ENCODE measurements around the gene FSTL1. TPM values are rescaled to one million over a fixed set of nuclear protein-coding genes. Genes with fewer than 3 reads are reported as not detected.
A peak's percentile ranks its signal among the peaks of the same experiment; 100 is the strongest.

The FSTL1 gene
- total and polyA plus RNA-seq, 2 experiments from 2014 or later, result 50.8 to 258 TPM

DNA sequence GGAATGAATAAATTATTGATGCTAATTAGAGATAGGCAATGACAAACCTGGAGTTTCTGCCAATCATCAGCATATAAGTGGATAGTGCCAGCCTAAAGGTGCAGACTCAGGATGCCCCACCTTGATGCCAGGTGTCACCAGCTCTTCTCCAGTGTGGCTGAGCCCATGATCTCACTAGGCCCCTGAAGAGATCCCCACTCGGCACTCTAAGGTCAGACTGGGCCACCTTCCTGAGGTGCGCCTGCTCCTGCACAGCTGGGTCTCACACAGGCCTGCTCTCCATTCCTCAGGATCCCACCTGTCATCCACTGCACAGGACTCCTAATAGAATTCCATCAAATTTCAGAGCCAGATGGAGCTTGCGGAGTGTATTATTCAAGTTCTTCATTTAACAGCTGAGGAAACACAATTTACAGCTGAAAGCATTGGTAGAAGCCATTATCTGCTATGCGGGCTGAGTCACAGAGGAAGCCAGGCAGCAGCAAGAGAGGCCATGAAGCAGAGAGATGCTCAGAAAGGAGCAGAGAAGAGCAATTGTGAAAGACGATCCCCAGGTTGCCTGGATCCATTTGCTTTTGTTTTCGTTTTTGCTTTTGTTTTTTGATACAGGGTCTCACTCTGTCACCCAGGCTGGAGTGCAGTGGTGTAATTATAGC is 25.1 kb upstream of the FSTL1 start:
- Histone ChIP-seq H2AFZ (peak overlapping the region; percentile 35; the same call in 1 of the 2 replicates), H3K4me3 (no peak overlapping the region), H3K27ac (ENCODE audit: low read depth) (no peak overlapping the region), H3K4me2 (no peak overlapping the region), H3K79me2 (replicated peaks; ENCODE audit: insufficient read depth) (no peaks in the 10 kb centered on the region), H4K20me1 (replicated peaks; ENCODE audit: insufficient read depth) (no peaks in the 10 kb centered on the region), H3K27me3 (ENCODE audit: insufficient read depth) (no peaks in the 10 kb centered on the region), H3F3A (replicated peaks; ENCODE audit: low read depth) (no peaks in the 10 kb centered on the region), H3K4me1 (ENCODE audit: insufficient read depth) (peaks cover 26% of the 10 kb centered on the region), H3K36me3 (ENCODE audit: insufficient read depth) (no peaks in the 10 kb centered on the region), H3K9me2 (ENCODE audit: insufficient read depth) (peaks cover 20% of the 10 kb centered on the region; the same call in 1 of the 2 replicates)
- ATAC-seq (peak; percentile 71), DNase-seq (ENCODE audit: low spot score) (no peak)
- peaks cover 6% of the 10 kb centered on the region for H3K27me3 Mint-ChIP-seq (ENCODE audit: insufficient read depth, low read depth, poor library complexity)
- H3K9me3 Mint-ChIP-seq, result peaks cover 9% of the 10 kb centered on the region
- peaks cover 9% of the 10 kb centered on the region for H3K36me3 Mint-ChIP-seq (ENCODE audit: low read depth)
- H3K27ac Mint-ChIP-seq, result no peak overlapping the region
- no peak overlapping the region; the same call in 2 of the 3 replicates for H3K4me3 Mint-ChIP-seq
- H3K4me1 Mint-ChIP-seq, result peaks cover 37% of the 10 kb centered on the region
- no peak for TF ChIP-seq POLR2AphosphoS5 (IDR thresholded peaks at IDR 0.05; ENCODE audit: low read depth)
- TF ChIP-seq, protein P1, sequence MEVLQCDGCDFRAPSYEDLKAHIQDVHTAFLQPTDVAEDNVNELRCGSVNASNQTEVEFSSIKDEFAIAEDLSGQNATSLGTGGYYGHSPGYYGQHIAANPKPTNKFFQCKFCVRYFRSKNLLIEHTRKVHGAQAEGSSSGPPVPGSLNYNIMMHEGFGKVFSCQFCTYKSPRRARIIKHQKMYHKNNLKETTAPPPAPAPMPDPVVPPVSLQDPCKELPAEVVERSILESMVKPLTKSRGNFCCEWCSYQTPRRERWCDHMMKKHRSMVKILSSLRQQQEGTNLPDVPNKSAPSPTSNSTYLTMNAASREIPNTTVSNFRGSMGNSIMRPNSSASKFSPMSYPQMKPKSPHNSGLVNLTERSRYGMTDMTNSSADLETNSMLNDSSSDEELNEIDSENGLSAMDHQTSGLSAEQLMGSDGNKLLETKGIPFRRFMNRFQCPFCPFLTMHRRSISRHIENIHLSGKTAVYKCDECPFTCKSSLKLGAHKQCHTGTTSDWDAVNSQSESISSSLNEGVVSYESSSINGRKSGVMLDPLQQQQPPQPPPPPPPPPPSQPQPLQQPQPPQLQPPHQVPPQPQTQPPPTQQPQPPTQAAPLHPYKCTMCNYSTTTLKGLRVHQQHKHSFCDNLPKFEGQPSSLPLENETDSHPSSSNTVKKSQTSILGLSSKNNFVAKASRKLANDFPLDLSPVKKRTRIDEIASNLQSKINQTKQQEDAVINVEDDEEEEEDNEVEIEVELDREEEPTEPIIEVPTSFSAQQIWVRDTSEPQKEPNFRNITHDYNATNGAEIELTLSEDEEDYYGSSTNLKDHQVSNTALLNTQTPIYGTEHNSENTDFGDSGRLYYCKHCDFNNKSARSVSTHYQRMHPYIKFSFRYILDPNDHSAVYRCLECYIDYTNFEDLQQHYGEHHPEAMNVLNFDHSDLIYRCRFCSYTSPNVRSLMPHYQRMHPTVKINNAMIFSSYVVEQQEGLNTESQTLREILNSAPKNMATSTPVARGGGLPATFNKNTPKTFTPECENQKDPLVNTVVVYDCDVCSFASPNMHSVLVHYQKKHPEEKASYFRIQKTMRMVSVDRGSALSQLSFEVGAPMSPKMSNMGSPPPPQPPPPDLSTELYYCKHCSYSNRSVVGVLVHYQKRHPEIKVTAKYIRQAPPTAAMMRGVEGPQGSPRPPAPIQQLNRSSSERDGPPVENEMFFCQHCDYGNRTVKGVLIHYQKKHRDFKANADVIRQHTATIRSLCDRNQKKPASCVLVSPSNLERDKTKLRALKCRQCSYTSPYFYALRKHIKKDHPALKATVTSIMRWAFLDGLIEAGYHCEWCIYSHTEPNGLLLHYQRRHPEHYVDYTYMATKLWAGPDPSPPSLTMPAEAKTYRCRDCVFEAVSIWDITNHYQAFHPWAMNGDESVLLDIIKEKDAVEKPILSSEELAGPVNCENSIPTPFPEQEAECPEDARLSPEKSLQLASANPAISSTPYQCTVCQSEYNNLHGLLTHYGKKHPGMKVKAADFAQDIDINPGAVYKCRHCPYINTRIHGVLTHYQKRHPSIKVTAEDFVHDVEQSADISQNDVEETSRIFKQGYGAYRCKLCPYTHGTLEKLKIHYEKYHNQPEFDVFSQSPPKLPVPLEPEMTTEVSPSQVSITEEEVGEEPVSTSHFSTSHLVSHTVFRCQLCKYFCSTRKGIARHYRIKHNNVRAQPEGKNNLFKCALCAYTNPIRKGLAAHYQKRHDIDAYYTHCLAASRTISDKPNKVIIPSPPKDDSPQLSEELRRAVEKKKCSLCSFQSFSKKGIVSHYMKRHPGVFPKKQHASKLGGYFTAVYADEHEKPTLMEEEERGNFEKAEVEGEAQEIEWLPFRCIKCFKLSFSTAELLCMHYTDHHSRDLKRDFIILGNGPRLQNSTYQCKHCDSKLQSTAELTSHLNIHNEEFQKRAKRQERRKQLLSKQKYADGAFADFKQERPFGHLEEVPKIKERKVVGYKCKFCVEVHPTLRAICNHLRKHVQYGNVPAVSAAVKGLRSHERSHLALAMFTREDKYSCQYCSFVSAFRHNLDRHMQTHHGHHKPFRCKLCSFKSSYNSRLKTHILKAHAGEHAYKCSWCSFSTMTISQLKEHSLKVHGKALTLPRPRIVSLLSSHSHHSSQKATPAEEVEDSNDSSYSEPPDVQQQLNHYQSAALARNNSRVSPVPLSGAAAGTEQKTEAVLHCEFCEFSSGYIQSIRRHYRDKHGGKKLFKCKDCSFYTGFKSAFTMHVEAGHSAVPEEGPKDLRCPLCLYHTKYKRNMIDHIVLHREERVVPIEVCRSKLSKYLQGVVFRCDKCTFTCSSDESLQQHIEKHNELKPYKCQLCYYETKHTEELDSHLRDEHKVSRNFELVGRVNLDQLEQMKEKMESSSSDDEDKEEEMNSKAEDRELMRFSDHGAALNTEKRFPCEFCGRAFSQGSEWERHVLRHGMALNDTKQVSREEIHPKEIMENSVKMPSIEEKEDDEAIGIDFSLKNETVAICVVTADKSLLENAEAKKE (CRISPR knock-in tag; IDR thresholded peaks at IDR 0.05), result peak; percentile 53; the same call in 1 of the 2 replicates

DNA sequence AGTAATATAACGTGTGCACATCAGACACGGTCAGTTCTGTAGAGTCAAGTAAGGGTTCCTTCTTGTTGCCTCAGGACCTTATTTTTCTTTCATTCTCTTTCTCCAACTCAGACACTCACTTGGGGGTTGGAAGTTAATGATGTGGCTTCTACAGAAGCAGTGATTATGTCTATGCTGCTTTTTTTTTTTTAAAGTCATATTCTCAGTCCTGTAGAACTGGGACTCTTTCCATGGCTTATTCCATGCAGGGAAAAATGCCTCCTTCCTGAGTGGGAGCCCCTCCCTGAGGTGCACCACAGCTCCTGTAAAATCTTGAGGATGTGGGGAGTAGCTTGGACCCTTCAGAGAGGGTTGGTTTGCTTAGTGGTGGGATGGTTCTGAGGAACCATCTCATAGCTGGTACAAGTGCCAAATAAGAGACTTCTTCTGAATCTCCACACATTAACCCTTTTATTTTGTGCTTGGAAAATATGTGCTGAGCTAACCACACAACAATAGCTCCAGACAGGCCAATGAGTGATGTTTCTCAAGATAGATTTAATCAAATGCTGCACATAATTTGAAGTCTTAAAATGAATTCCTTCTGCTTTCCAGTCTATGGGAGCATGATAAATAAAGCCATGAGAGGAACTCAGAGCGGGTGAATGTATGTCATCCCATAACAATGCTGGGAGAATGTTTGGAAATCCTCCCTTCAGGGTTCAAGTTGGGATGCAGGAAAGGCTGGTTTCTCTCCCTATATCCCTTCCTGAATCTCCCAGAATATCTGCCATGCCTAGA is 23.3 kb upstream of the FSTL1 start:
- no peak for DNase-seq (ENCODE audit: low spot score)
- Histone ChIP-seq H3K4me1 (ENCODE audit: insufficient read depth) (peaks cover 38% of the 10 kb centered on the region), H2AFZ (no peak overlapping the region), H3K9me2 (ENCODE audit: insufficient read depth) (peaks cover 20% of the 10 kb centered on the region; the same call in 1 of the 2 replicates), H3K79me2 (replicated peaks; ENCODE audit: insufficient read depth) (no peaks in the 10 kb centered on the region), H3K27ac (ENCODE audit: low read depth) (no peak overlapping the region), H4K20me1 (replicated peaks; ENCODE audit: insufficient read depth) (no peaks in the 10 kb centered on the region), H3F3A (replicated peaks; ENCODE audit: low read depth) (no peaks in the 10 kb centered on the region), H3K27me3 (ENCODE audit: insufficient read depth) (no peaks in the 10 kb centered on the region), H3K36me3 (ENCODE audit: insufficient read depth) (no peaks in the 10 kb centered on the region), H3K4me2 (no peak overlapping the region), H3K4me3 (no peak overlapping the region)
- peaks cover 10% of the 10 kb centered on the region for H3K27me3 Mint-ChIP-seq (ENCODE audit: insufficient read depth, low read depth, poor library complexity)
- H3K36me3 Mint-ChIP-seq (ENCODE audit: low read depth), result peaks cover 9% of the 10 kb centered on the region
- H3K4me1 Mint-ChIP-seq, result peaks cover 50% of the 10 kb centered on the region
- no peak overlapping the region for H3K27ac Mint-ChIP-seq
- H3K4me3 Mint-ChIP-seq, result no peak overlapping the region
- peaks cover 9% of the 10 kb centered on the region for H3K9me3 Mint-ChIP-seq
- no peak for ATAC-seq
- TF ChIP-seq STAT1 (IDR thresholded peaks at IDR 0.05; ENCODE audit: unreplicated experiment), result no peak
- no peak for TF ChIP-seq NANOG (IDR thresholded peaks at IDR 0.05; ENCODE audit: borderline replicate concordance)
- TF ChIP-seq JUNB (IDR thresholded peaks at IDR 0.05; ENCODE audit: unreplicated experiment), result no peak
- TF ChIP-seq CREB1 (CRISPR knock-in tag; IDR thresholded peaks at IDR 0.05; ENCODE audit: low read depth), result no peak
- TF ChIP-seq EZH2phosphoT487 (IDR thresholded peaks at IDR 0.05; ENCODE audit: unreplicated experiment), result no peak
- TF ChIP-seq EZH2 (IDR thresholded peaks at IDR 0.05; ENCODE audit: low read depth, unreplicated experiment), result no peak
- no peak for TF ChIP-seq ZNF114 (CRISPR knock-in tag; IDR thresholded peaks at IDR 0.05)
- TF ChIP-seq, protein P2, sequence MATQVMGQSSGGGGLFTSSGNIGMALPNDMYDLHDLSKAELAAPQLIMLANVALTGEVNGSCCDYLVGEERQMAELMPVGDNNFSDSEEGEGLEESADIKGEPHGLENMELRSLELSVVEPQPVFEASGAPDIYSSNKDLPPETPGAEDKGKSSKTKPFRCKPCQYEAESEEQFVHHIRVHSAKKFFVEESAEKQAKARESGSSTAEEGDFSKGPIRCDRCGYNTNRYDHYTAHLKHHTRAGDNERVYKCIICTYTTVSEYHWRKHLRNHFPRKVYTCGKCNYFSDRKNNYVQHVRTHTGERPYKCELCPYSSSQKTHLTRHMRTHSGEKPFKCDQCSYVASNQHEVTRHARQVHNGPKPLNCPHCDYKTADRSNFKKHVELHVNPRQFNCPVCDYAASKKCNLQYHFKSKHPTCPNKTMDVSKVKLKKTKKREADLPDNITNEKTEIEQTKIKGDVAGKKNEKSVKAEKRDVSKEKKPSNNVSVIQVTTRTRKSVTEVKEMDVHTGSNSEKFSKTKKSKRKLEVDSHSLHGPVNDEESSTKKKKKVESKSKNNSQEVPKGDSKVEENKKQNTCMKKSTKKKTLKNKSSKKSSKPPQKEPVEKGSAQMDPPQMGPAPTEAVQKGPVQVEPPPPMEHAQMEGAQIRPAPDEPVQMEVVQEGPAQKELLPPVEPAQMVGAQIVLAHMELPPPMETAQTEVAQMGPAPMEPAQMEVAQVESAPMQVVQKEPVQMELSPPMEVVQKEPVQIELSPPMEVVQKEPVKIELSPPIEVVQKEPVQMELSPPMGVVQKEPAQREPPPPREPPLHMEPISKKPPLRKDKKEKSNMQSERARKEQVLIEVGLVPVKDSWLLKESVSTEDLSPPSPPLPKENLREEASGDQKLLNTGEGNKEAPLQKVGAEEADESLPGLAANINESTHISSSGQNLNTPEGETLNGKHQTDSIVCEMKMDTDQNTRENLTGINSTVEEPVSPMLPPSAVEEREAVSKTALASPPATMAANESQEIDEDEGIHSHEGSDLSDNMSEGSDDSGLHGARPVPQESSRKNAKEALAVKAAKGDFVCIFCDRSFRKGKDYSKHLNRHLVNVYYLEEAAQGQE (IDR thresholded peaks at IDR 0.05; ENCODE audit: unreplicated experiment), result no peak

All from GM23338 (cell line).